H9 (cell line): Measurements from ENCODE around the gene ARMC5. TPM values are rescaled to one million over a fixed set of nuclear protein-coding genes. Genes with fewer than 3 reads are reported as not detected.
A peak's percentile ranks its signal among the peaks of the same experiment; 100 is the strongest.

Experiments used
- DNase-seq: peaks from one replicate; pipeline ENCODE4 v3.0.0-alpha.2; 2017
- H2AFZ ChIP-seq: one replicate; pipeline ENCODE4 v1.6.1; 2013; ENCODE audit warnings: mild to moderate bottlenecking, low read length, control low read depth, moderate library complexity
- H2AK5ac ChIP-seq: 2 replicates; pipeline ENCODE4 v1.6.1; 2013; ENCODE audit warnings: low read length, control low read depth, mixed read lengths; ENCODE audit not compliant: insufficient read length
- H2BK120ac ChIP-seq: one replicate; pipeline ENCODE4 v1.6.1; 2013; ENCODE audit warnings: low read depth, mild to moderate bottlenecking, low read length, control low read depth, inconsistent platforms; ENCODE audit not compliant: poor library complexity, severe bottlenecking
- H2BK12ac ChIP-seq: 2 replicates; pipeline ENCODE4 v1.6.1; 2013; ENCODE audit warnings: low read length, control low read depth, mixed read lengths, low read depth; ENCODE audit not compliant: insufficient read length
- H2BK15ac ChIP-seq: 2 replicates; pipeline ENCODE4 v1.6.1; 2013; ENCODE audit warnings: low read depth, low read length, control low read depth
- H2BK20ac ChIP-seq: one replicate; pipeline ENCODE4 v1.6.1; 2013; ENCODE audit warnings: low read depth, mild to moderate bottlenecking, low read length, control low read depth, inconsistent platforms; ENCODE audit not compliant: poor library complexity, severe bottlenecking
- H2BK5ac ChIP-seq: 2 replicates; pipeline ENCODE4 v1.6.1; 2013; ENCODE audit warnings: low read length, control low read depth, mixed read lengths; ENCODE audit not compliant: insufficient read length
- H3K14ac ChIP-seq: 2 replicates; pipeline ENCODE4 v1.6.1; 2013; ENCODE audit warnings: low read length, control low read depth; ENCODE audit not compliant: insufficient read depth
- H3K18ac ChIP-seq: 2 replicates; pipeline ENCODE4 v1.6.1; 2013; ENCODE audit warnings: low read depth, mild to moderate bottlenecking, mixed read lengths, low read length, control low read depth; ENCODE audit not compliant: insufficient read length
- H3K23ac ChIP-seq: 2 replicates; pipeline ENCODE4 v1.6.1; 2013; ENCODE audit warnings: low read length, control low read depth, mixed read lengths, low read depth; ENCODE audit not compliant: insufficient read length
- H3K23me2 ChIP-seq: 2 replicates; pipeline ENCODE4 v1.6.1; 2013; ENCODE audit warnings: low read depth, mild to moderate bottlenecking, mixed read lengths, low read length, control low read depth; ENCODE audit not compliant: insufficient read length, poor library complexity, severe bottlenecking
- H3K27ac ChIP-seq: 2 replicates; pipeline ENCODE4 v1.5.1; 2013; ENCODE audit warnings: low read length, control low read depth, mixed read lengths, low read depth; ENCODE audit not compliant: insufficient read length
- H3K27me3 ChIP-seq: 2 replicates; pipeline ENCODE4 v1.6.1; 2013; ENCODE audit warnings: low read length, control low read depth, inconsistent platforms; ENCODE audit not compliant: insufficient read depth
- H3K4ac ChIP-seq: 2 replicates; pipeline ENCODE4 v1.6.1; 2013; ENCODE audit warnings: low read depth, mild to moderate bottlenecking, control low read depth, inconsistent platforms, low read length, moderate library complexity
- H3K4me1 ChIP-seq: 2 replicates; pipeline ENCODE4 v1.6.1; 2013; ENCODE audit warnings: low read length, control low read depth, inconsistent platforms; ENCODE audit not compliant: insufficient read depth
- H3K4me2 ChIP-seq: 2 replicates; pipeline ENCODE4 v1.6.1; 2013; ENCODE audit warnings: low read length, control low read depth, mixed read lengths; ENCODE audit not compliant: insufficient read length, insufficient read depth
- H3K56ac ChIP-seq: 2 replicates; pipeline ENCODE4 v1.6.1; 2013; ENCODE audit warnings: low read depth, mild to moderate bottlenecking, mixed read lengths, low read length, control low read depth; ENCODE audit not compliant: insufficient read length
- H3K79me1 ChIP-seq: 2 replicates; pipeline ENCODE4 v1.6.1; 2013; ENCODE audit warnings: low read depth, mild to moderate bottlenecking, moderate library complexity, low read length, control low read depth, inconsistent platforms; ENCODE audit not compliant: insufficient read depth, poor library complexity, severe bottlenecking
- H3K79me2 ChIP-seq: 2 replicates; pipeline ENCODE4 v1.6.1; 2013; ENCODE audit warnings: low read length, control low read depth, inconsistent platforms; ENCODE audit not compliant: insufficient read depth
- H3K9ac ChIP-seq: 2 replicates; pipeline ENCODE4 v1.6.1; 2013; ENCODE audit warnings: low read length, control low read depth, mixed read lengths; ENCODE audit not compliant: insufficient read length; ENCODE audit errors: extremely low read depth
- H3K9me3 ChIP-seq: one replicate; pipeline ENCODE4 v1.6.1; 2013; ENCODE audit warnings: low read depth, low read length, inconsistent platforms; ENCODE audit not compliant: control insufficient read depth
- H3T11ph ChIP-seq: one replicate; pipeline ENCODE4 v1.6.1; 2013; ENCODE audit warnings: mild to moderate bottlenecking, low read length, control low read depth, inconsistent platforms
- H4K20me1 ChIP-seq: one replicate; pipeline ENCODE4 v1.6.1; 2013; ENCODE audit not compliant: control insufficient read depth, insufficient read length, insufficient read depth
- H4K5ac ChIP-seq: 2 replicates; pipeline ENCODE4 v1.6.1; 2013; ENCODE audit warnings: low read depth, mild to moderate bottlenecking, mixed read lengths, low read length, control low read depth; ENCODE audit not compliant: insufficient read length
- H4K8ac ChIP-seq: replicated peaks from 2 replicates; pipeline ENCODE4 v1.6.1; 2013; ENCODE audit warnings: low read length, control low read depth, mixed read lengths, low read depth; ENCODE audit not compliant: insufficient read length
- H4K91ac ChIP-seq: 2 replicates; pipeline ENCODE4 v1.6.1; 2013; ENCODE audit warnings: low read depth, mild to moderate bottlenecking, moderate library complexity, mixed read lengths, low read length, control low read depth; ENCODE audit not compliant: insufficient read length
- H3K27ac Mint-ChIP-seq, 3 experiments: 2 replicates in 2 of 3; 3 replicates in 1 of 3; pipeline ENCODE4 v1.8.0; 2020 to 2021; ENCODE audit warnings: mixed read lengths in 3 of 3, mild to moderate bottlenecking in 1 of 3, moderate library complexity in 1 of 3
- H3K27me3 Mint-ChIP-seq: 2 replicates; pipeline ENCODE4 v1.8.0; 2021; ENCODE audit warnings: low read depth, mild to moderate bottlenecking, moderate library complexity, mixed read lengths
- H3K36me3 Mint-ChIP-seq, 3 experiments: 2 replicates in 2 of 3; 3 replicates in 1 of 3; pipeline ENCODE4 v1.8.0; 2020 to 2021; ENCODE audit warnings: low read depth in 3 of 3, mixed read lengths in 3 of 3; ENCODE audit not compliant: insufficient read depth in 1 of 3
- H3K4me1 Mint-ChIP-seq, 2 experiments: 2 replicates each; pipeline ENCODE4 v1.8.0; 2020; ENCODE audit warnings: mixed read lengths in 2 of 2
- H3K4me3 Mint-ChIP-seq, 2 experiments: 2 replicates in 1 of 2; 3 replicates in 1 of 2; pipeline ENCODE4 v1.8.0; 2020 to 2021; ENCODE audit warnings: mild to moderate bottlenecking in 2 of 2, mixed read lengths in 2 of 2, moderate library complexity in 1 of 2
- H3K9me3 Mint-ChIP-seq, 2 experiments: 2 replicates in 1 of 2; 3 replicates in 1 of 2; pipeline ENCODE4 v1.8.0; 2020; ENCODE audit warnings: mild to moderate bottlenecking in 2 of 2, mixed read lengths in 2 of 2, moderate library complexity in 1 of 2
- WGBS: extraction: QIAGEN DNeasy Blood & Tissue Kit; methylation state at CpG from one replicate; pipeline ENCODE4 v1.1.7; 2013; ENCODE audit warnings: missing lambda C conversion rate, low lambda C conversion rate, mixed read lengths; ENCODE audit not compliant: insufficient read length; ENCODE audit errors: extremely low coverage; 5-methylcytosine and 5-hydroxymethylcytosine counted together
- total RNA-seq: library from RNA; stranded (reverse); gene quantifications from 2 replicates; pipeline ENCODE4 v1.2.1, GENCODE V29; 2021
- TF ChIP-seq, protein P1 (sequence below): fragments of 200-600 bp; sonication (generic); conservative IDR thresholded peaks from 3 replicates; pipeline ENCODE4 v1.8.0; 2021; ENCODE audit warnings: antibody characterized with exemption, mild to moderate bottlenecking

The ARMC5 gene
- total RNA-seq, 1 experiment from 2014 or later, result 18.7 TPM

DNA sequence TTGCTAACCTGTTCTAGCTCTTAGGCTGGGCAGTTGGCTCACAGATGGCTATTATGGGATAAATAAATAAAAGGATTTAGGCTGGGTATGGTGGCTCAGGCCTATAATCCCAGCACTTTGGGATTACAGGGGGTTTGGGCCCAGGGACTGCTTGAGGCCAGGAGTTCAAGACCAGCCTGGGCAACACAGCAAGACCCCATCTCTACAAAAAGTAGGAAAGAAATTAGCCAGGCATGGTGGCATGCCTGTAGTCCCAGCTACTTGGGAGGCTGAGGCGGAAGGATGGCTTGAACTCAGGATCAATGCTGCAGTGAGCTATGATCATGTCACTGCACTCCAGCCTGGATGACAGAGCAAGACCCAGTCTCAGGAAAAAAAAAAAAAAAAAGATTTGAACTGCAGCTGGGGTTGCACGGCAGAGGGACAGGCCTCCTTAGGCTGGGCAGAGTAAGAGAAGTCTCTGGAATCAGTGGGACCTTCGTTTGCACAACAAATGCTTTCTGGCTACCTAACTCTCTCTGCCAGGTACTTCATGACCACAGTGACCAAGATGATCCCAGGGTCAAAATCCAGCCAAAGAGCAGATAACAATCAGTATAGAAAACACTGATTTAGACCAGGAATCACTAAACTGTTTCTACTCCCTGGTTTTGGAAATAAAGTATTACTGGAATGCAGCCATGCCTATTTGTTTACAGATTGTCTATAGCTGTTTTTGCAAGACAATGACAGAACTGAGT is 42.1 kb downstream of the ARMC5 start:
- Histone ChIP-seq H3K27me3 (no peaks in the 10 kb centered on the region), H2AFZ (no peak overlapping the region), H2BK12ac (no peak overlapping the region), H4K20me1 (no peaks in the 10 kb centered on the region), H2BK5ac (no peak overlapping the region), H3K56ac (no peak overlapping the region), H3K4ac (no peak overlapping the region), H2BK20ac (no peak overlapping the region), H3K18ac (no peak overlapping the region), H3K23ac (no peak overlapping the region), H3K79me1 (no peaks in the 10 kb centered on the region), H4K5ac (no peak overlapping the region), H3T11ph (no peak overlapping the region), H3K9ac (no peak overlapping the region), H3K27ac (no peak overlapping the region), H4K91ac (no peak overlapping the region), H2BK120ac (no peak overlapping the region), H2BK15ac (no peak overlapping the region), H3K23me2 (no peaks in the 10 kb centered on the region), H3K4me2 (peak overlapping the region; percentile 3), H3K4me1 (peaks cover 6% of the 10 kb centered on the region; the same call in 1 of the 2 replicates), H4K8ac (no peak overlapping the region), H3K14ac (no peak overlapping the region), H2AK5ac (no peak overlapping the region), H3K9me3 (no peaks in the 10 kb centered on the region), H3K79me2 (no peaks in the 10 kb centered on the region)
- WGBS, result no CpG with 5 or more reads among the region's 3 CpGs
- Mint-ChIP-seq H3K36me3 (peaks cover 3 to 32% (median 24%) of the 10 kb centered on the region in 3 experiments; a peak in 6 of 7 replicates), H3K4me3 (no peak overlapping the region), H3K9me3 (no peaks in the 10 kb centered on the region), H3K27me3 (no peaks in the 10 kb centered on the region), H3K27ac (peak overlapping the region in 2 of 3 experiments; percentile 67 to 78; a peak in 3 of 7 replicates), H3K4me1 (peaks cover 18% of the 10 kb centered on the region in 2 experiments)
- DNase-seq, result no peak
- TF ChIP-seq, protein P1, sequence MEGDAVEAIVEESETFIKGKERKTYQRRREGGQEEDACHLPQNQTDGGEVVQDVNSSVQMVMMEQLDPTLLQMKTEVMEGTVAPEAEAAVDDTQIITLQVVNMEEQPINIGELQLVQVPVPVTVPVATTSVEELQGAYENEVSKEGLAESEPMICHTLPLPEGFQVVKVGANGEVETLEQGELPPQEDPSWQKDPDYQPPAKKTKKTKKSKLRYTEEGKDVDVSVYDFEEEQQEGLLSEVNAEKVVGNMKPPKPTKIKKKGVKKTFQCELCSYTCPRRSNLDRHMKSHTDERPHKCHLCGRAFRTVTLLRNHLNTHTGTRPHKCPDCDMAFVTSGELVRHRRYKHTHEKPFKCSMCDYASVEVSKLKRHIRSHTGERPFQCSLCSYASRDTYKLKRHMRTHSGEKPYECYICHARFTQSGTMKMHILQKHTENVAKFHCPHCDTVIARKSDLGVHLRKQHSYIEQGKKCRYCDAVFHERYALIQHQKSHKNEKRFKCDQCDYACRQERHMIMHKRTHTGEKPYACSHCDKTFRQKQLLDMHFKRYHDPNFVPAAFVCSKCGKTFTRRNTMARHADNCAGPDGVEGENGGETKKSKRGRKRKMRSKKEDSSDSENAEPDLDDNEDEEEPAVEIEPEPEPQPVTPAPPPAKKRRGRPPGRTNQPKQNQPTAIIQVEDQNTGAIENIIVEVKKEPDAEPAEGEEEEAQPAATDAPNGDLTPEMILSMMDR, result no peak
